ENCODE measurements around the gene EXOC1.

The EXOC1 gene

GRCh38 chr4:55947912-55948725 is 94.7 kb downstream of the EXOC1 start:
- H3K4me3 ChIP-seq, result peak overlapping the region; percentile 79
- no peak for TF ChIP-seq CTCF (IDR thresholded peaks at IDR 0.05)
- no peak for DNase-seq (ENCODE audit: low spot score)

GRCh38 chr4:55948726-55949481 is 95.5 kb downstream of the EXOC1 start, which contains the start of gene CEP135:
TSS of gene CEP135 (plus strand) at chr4:55948945. CDS start at chr4:55952131, 3,186 bp downstream.
- peak within 1 kb of the TSS; percentile 64 to 93 for H3K27ac ChIP-seq
- H3K4me3 ChIP-seq, result peak within 1 kb of the TSS; percentile 79
- peak; percentile 93 for TF ChIP-seq CTCF (IDR thresholded peaks at IDR 0.05)
- peak; percentile 96 for DNase-seq (ENCODE audit: low spot score)

More at GRCh38 chr4:55947912-55948725, 94.7 kb downstream of the EXOC1 start:
- H3K27ac ChIP-seq, result peak overlapping the region; percentile 64 to 93

- Histone ChIP-seq H3K4me3 (peak overlapping the region; percentile 79), H3K27ac (peak overlapping the region; percentile 64 to 93)
- DNase-seq (ENCODE audit: low spot score), result no peak
- TF ChIP-seq CTCF (IDR thresholded peaks at IDR 0.05), result no peak
Measured at GRCh38 chr4:55949482-55949802, 96.0 kb downstream of the EXOC1 start.

- no peak for TF ChIP-seq CTCF (IDR thresholded peaks at IDR 0.05)
- DNase-seq (ENCODE audit: low spot score), result no peak
Measured at GRCh38 chr4:55951191-55951922, 97.9 kb downstream of the EXOC1 start.

More at GRCh38 chr4:55951191-55951922, 97.9 kb downstream of the EXOC1 start:
- no peak overlapping the region for H3K27ac ChIP-seq
- H3K4me3 ChIP-seq, result no peak overlapping the region

All from coronary artery (tissue), 2 donors.